Ectodermal cell (in vitro differentiated cells): Measurements from ENCODE around the gene GID4. TPM values are rescaled to one million over a fixed set of nuclear protein-coding genes. Genes with fewer than 3 reads are reported as not detected.
"Not testable (repeated sequence)": the region's sequence is repeated elsewhere in the genome, so short reads cannot be mapped to it uniquely, and the experiment has no call there.

Experiments
- H3K27ac ChIP-seq: 2 replicates; pipeline ENCODE4 v1.7.0; 2013; ENCODE audit warnings: mild to moderate bottlenecking, low read depth, low read length; ENCODE audit not compliant: insufficient read depth, poor library complexity, severe bottlenecking
- H3K27me3 ChIP-seq: 2 replicates; pipeline ENCODE4 v1.7.0; 2013; ENCODE audit warnings: mild to moderate bottlenecking, low read length; ENCODE audit not compliant: insufficient read depth, control insufficient read depth, poor library complexity, severe bottlenecking
- H3K36me3 ChIP-seq: one replicate; pipeline ENCODE4 v1.7.0; 2013; ENCODE audit warnings: low read length; ENCODE audit not compliant: control insufficient read depth, insufficient read depth
- H3K4me1 ChIP-seq: one replicate; pipeline ENCODE4 v1.7.0; 2013; ENCODE audit warnings: low read length; ENCODE audit not compliant: control insufficient read depth, insufficient read depth
- H3K4me3 ChIP-seq: 2 replicates; pipeline ENCODE4 v1.7.0; 2013; ENCODE audit warnings: low read depth, low read length, control low read depth; ENCODE audit not compliant: insufficient read depth
- H3K9me3 ChIP-seq: 2 replicates; pipeline ENCODE4 v1.7.0; 2013; ENCODE audit warnings: mild to moderate bottlenecking, low read length, moderate library complexity; ENCODE audit not compliant: control insufficient read depth
- WGBS, 2 experiments: methylation state at CpG; one replicate each; pipeline ENCODE4 v1.1.7; 2013; ENCODE audit warnings: missing lambda C conversion rate in 2 of 2; 5-methylcytosine and 5-hydroxymethylcytosine counted together
- polyA plus RNA-seq, 4 experiments: library from polyadenylated mRNA; stranded (reverse); fragments of 50-300 nt; gene quantifications; one replicate each; pipeline ENCODE4 v1.2.3, GENCODE V29; 2013

GID4 gene
- 13.6 TPM for polyA plus RNA-seq (2013, experiment 1 of 4)
- 11.1 TPM for polyA plus RNA-seq (2013, experiment 2 of 4)
- 11.3 TPM for polyA plus RNA-seq (2013, experiment 3 of 4)
- polyA plus RNA-seq (2013, experiment 4 of 4) = 13.4 TPM

GRCh38 chr17:18038861-18039534, at the start of gene GID4, which contains the start of gene ATPAF2:
TSS of gene GID4 (plus strand) at chr17:18039408. CDS start at chr17:18039465, 57 bp downstream.
TSS of gene ATPAF2 (minus strand) at chr17:18039168. CDS start at chr17:18039013, 155 bp downstream.
- 0% methylated on average over 67 of the region's 67 CpGs for WGBS, 2 experiments
- no peak within 1 kb of the TSS for H3K27ac ChIP-seq
- no peaks in the 10 kb centered on the region for H3K27me3 ChIP-seq
- peak within 1 kb of the TSS; percentile 83 for H3K4me3 ChIP-seq
- H3K9me3 ChIP-seq = no peaks in the 10 kb centered on the region
- H3K4me1 ChIP-seq = peaks cover 8% of the 10 kb centered on the region
- H3K36me3 ChIP-seq = no peaks in the 10 kb centered on the region

- 92 to 94% methylated on average over 10 of the region's 10 CpGs for WGBS, 2 experiments
- Histone ChIP-seq H3K4me1 (no peaks in the 10 kb centered on the region), H3K4me3 (no peak overlapping the region), H3K27ac (no peak overlapping the region), H3K36me3 (no peaks in the 10 kb centered on the region), H3K27me3 (no peaks in the 10 kb centered on the region), H3K9me3 (no peaks in the 10 kb centered on the region)
These were observed 49.6 kb upstream of the GID4 start for GRCh38 chr17:17989618-17990017.

GRCh38 chr17:17990282-17990681, 48.9 kb upstream of the GID4 start:
- H3K4me3 ChIP-seq = no peak overlapping the region
- H3K27me3 ChIP-seq = no peaks in the 10 kb centered on the region
- H3K4me1 ChIP-seq = no peaks in the 10 kb centered on the region
- 93 to 96% methylated on average over 2 of the region's 2 CpGs for WGBS, 2 experiments
- H3K9me3 ChIP-seq = no peaks in the 10 kb centered on the region
- no peaks in the 10 kb centered on the region for H3K36me3 ChIP-seq
- H3K27ac ChIP-seq = no peak overlapping the region

- no peaks in the 10 kb centered on the region for H3K4me1 ChIP-seq
- no peaks in the 10 kb centered on the region for H3K36me3 ChIP-seq
- 95 to 96% methylated on average over 2 of the region's 2 CpGs for WGBS, 2 experiments
- no peak overlapping the region for H3K4me3 ChIP-seq
- H3K27ac ChIP-seq = no peak overlapping the region
- H3K27me3 ChIP-seq = no peaks in the 10 kb centered on the region
- no peaks in the 10 kb centered on the region for H3K9me3 ChIP-seq
These were observed 45.8 kb upstream of the GID4 start for GRCh38 chr17:17993366-17993765.

- Histone ChIP-seq H3K36me3 (no peaks in the 10 kb centered on the region), H3K4me1 (no peaks in the 10 kb centered on the region), H3K27me3 (no peaks in the 10 kb centered on the region), H3K4me3 (no peak overlapping the region), H3K27ac (no peak overlapping the region), H3K9me3 (no peaks in the 10 kb centered on the region)
- WGBS, 2 experiments = 95% methylated on average over 12 of the region's 12 CpGs
These were observed 45.4 kb upstream of the GID4 start for GRCh38 chr17:17993852-17994251.

GRCh38 chr17:17994271-17995069, 44.7 kb upstream of the GID4 start:
- Histone ChIP-seq H3K9me3 (no peaks in the 10 kb centered on the region), H3K4me3 (no peak overlapping the region), H3K4me1 (no peaks in the 10 kb centered on the region), H3K36me3 (no peaks in the 10 kb centered on the region), H3K27me3 (no peaks in the 10 kb centered on the region), H3K27ac (no peak overlapping the region)
- WGBS, 2 experiments = 49 to 51% methylated on average over 18 of the region's 18 CpGs

GRCh38 chr17:17995887-17996286, 43.3 kb upstream of the GID4 start:
- H3K4me1 ChIP-seq, H3K36me3 ChIP-seq, H3K4me3 ChIP-seq, H3K27me3 ChIP-seq, H3K27ac ChIP-seq, H3K9me3 ChIP-seq: not testable (repeated sequence)
- WGBS, 2 experiments = 94% methylated on average over 8 of the region's 8 CpGs

- 93 to 95% methylated on average over 8 of the region's 8 CpGs for WGBS, 2 experiments
- Histone ChIP-seq H3K9me3 (no peaks in the 10 kb centered on the region), H3K36me3 (no peaks in the 10 kb centered on the region), H3K27ac (no peak overlapping the region), H3K4me1 (no peaks in the 10 kb centered on the region), H3K4me3 (no peak overlapping the region), H3K27me3 (no peaks in the 10 kb centered on the region)
These were observed 40.3 kb upstream of the GID4 start for GRCh38 chr17:17998934-17999333.

- WGBS, 2 experiments = 92 to 93% methylated on average over 9 of the region's 9 CpGs
- no peaks in the 10 kb centered on the region for H3K9me3 ChIP-seq
- H3K36me3 ChIP-seq = no peaks in the 10 kb centered on the region
- H3K27me3 ChIP-seq = no peaks in the 10 kb centered on the region
- no peak overlapping the region for H3K27ac ChIP-seq
- no peak overlapping the region for H3K4me3 ChIP-seq
- no peaks in the 10 kb centered on the region for H3K4me1 ChIP-seq
These were observed 39.7 kb upstream of the GID4 start for GRCh38 chr17:17999364-18000029.

- H3K36me3 ChIP-seq = no peaks in the 10 kb centered on the region
- H3K27ac ChIP-seq = no peak overlapping the region
- no peaks in the 10 kb centered on the region for H3K27me3 ChIP-seq
- no peaks in the 10 kb centered on the region for H3K9me3 ChIP-seq
- H3K4me3 ChIP-seq = no peak overlapping the region
- H3K4me1 ChIP-seq = no peaks in the 10 kb centered on the region
- WGBS, 2 experiments = 85 to 92% methylated on average over 8 of the region's 8 CpGs
These were observed 39.2 kb upstream of the GID4 start for GRCh38 chr17:18000030-18000408.
